ENCODE data around the gene SPATA6L. TPM values are rescaled to one million over a fixed set of nuclear protein-coding genes. Genes with fewer than 3 reads are reported as not detected.

The SPATA6L gene
- total RNA-seq, 1 donor: 1.2 TPM

GRCh38 chr9:4569101-4569500, 97.2 kb downstream of the SPATA6L start:
- DNase-seq (ENCODE audit: low read depth): peak; percentile 26
- no peak overlapping the region for H3K4me3 ChIP-seq (ENCODE audit: low read depth, low read length)
- TF ChIP-seq, protein P1, sequence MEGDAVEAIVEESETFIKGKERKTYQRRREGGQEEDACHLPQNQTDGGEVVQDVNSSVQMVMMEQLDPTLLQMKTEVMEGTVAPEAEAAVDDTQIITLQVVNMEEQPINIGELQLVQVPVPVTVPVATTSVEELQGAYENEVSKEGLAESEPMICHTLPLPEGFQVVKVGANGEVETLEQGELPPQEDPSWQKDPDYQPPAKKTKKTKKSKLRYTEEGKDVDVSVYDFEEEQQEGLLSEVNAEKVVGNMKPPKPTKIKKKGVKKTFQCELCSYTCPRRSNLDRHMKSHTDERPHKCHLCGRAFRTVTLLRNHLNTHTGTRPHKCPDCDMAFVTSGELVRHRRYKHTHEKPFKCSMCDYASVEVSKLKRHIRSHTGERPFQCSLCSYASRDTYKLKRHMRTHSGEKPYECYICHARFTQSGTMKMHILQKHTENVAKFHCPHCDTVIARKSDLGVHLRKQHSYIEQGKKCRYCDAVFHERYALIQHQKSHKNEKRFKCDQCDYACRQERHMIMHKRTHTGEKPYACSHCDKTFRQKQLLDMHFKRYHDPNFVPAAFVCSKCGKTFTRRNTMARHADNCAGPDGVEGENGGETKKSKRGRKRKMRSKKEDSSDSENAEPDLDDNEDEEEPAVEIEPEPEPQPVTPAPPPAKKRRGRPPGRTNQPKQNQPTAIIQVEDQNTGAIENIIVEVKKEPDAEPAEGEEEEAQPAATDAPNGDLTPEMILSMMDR (IDR thresholded peaks at IDR 0.05; ENCODE audit: insufficient read depth, low read length): no peak

DNA sequence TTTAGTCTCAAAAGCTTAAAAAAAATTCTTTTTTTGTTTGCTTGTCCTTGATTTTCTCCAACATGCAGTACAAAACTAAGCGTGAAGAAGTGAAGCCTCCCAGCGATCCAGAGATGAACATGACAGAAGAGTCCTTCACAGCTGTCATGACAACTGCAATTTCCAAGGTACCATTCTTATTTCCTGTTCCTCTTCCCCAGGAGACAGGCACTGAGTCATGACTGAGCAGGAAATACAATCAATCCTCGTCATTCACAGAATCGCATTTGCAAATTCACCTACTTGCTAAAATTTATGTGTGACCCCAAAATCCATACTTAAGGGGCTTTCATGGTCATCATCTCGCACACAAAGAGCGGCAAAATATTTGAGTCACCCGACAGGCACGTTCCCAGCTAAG, 98.7 kb downstream of the SPATA6L start:
- H3K4me3 ChIP-seq (ENCODE audit: low read depth, low read length): no peak overlapping the region
- DNase-seq (ENCODE audit: low read depth): no peak
- TF ChIP-seq, protein P1 (IDR thresholded peaks at IDR 0.05; ENCODE audit: insufficient read depth, low read length): no peak

DNA sequence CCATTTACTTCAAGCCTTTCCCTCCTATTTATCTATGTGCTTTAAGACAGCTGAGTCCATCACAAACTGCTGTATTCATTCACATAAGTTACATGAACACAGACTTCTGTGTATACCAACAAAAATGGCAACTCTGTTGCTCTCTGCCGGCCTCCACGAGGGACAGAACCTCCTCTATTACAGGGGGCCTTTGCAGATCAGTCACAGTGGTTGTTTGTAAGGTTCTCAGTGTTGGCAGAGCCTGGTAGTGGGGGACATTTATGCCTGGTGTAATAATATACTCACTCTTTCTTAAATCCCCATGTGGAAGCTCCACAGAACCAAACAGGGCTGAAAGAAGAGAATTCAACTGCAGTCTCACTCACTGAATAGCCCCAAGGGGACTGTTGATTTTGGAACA, 99.5 kb downstream of the SPATA6L start:
- no peak overlapping the region for H3K4me3 ChIP-seq (ENCODE audit: low read depth, low read length)
- TF ChIP-seq, protein P1 (IDR thresholded peaks at IDR 0.05; ENCODE audit: insufficient read depth, low read length): no peak
- DNase-seq (ENCODE audit: low read depth): no peak

GRCh38 chr9:4563105-4563504, 103.2 kb downstream of the SPATA6L start:
- no peak overlapping the region for H3K4me3 ChIP-seq (ENCODE audit: low read depth, low read length)
- TF ChIP-seq, protein P1 (IDR thresholded peaks at IDR 0.05; ENCODE audit: insufficient read depth, low read length): no peak
- DNase-seq (ENCODE audit: low read depth): no peak

DNA sequence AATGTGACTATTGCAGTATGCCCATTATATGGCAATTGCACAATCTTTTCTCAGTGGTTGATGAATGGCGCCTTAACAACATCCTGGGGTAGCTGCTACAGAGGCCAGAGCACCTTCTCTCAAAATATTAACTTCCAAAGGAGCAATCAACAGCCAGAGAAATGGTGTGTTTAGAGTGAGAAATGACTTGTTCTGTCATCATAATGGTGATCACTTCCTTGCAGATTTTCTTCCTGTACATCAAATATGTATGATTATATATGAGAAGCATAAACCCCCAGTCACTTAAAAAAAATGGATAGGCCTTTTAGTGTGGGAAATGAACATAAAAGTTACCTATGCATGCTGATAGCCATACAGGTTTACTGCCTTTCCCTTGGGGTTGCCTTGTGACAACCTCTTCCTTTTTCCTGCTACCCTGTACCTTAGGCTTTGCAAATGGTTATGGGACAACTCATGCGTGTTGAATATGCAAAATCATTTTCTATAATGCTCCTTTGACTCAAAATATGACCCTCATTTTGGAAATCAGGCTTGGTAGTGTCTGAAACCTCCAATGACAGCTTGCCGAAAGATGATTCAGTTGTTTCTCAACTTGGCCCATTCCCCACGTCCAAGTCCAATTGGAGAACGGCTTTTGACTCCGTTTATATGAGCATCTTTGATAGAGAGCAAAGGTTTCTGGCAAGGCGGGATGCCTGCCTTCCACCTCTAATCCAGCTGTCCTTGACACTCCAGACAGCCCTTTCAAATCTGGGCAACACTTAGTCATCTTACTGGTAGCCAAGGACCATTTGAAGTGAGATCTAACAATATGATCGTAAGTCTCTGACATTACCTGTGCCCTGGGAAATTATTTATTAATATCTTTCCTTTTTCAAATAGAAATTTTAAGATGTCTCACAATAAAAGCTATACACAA, 106.8 kb downstream of the SPATA6L start:
- no peak overlapping the region for H3K4me3 ChIP-seq (ENCODE audit: low read depth, low read length)
- no peak for DNase-seq (ENCODE audit: low read depth)
- TF ChIP-seq, protein P1 (IDR thresholded peaks at IDR 0.05; ENCODE audit: insufficient read depth, low read length): no peak

DNA sequence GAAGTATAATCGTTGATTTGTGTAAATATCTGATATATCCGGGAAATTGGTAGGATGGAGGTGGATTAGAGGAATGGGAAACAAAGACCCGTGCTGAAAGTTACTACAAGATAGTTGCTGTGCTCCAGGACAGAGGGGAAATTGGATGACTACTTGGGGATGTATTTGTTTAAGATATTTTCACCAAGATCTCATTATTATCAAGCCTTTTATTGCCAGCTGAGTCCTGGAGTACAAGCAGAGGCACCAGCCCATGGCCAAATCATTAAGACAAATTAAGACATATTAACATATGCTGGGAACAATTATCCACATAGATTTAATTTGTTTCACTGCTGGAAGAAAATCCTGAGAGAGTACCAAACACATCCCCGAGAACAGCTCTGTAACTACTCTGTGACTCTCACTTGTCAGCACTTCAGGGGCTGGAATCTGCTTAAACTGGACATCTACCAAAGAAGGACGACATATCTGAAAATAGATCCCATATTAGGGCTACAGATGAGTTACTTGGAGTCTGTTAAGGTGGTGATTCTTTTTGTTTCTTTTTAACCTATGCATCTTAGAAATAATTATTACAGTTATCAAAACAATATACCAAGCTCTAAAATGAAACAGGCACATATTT, 107.8 kb downstream of the SPATA6L start:
- H3K4me3 ChIP-seq (ENCODE audit: low read depth, low read length): no peak overlapping the region
- TF ChIP-seq, protein P1 (IDR thresholded peaks at IDR 0.05; ENCODE audit: insufficient read depth, low read length): no peak
- peak; percentile 30 for DNase-seq (ENCODE audit: low read depth)

Measured in fibroblast of the aortic adventitia (primary cell).